Hepatocyte (in vitro differentiated cells): ENCODE data around the gene NRSN2. TPM values are rescaled to one million over a fixed set of nuclear protein-coding genes. Genes with fewer than 3 reads are reported as not detected.
"Not testable (repeated sequence)": the region's sequence is repeated elsewhere in the genome, so short reads cannot be mapped to it uniquely, and the experiment has no call there.

Experiments used
- DNase-seq: peaks from one replicate; pipeline ENCODE4 v3.0.0-alpha.2; 2016; ENCODE audit warnings: low spot score
- H2AFZ ChIP-seq: fragments of 200-600 bp; sonication (generic); 2 replicates; pipeline ENCODE4 v1.6.0; 2016; ENCODE audit warnings: antibody characterized with exemption, mild to moderate bottlenecking
- H3K27ac ChIP-seq: fragments of 200-600 bp; sonication (generic); 2 replicates; pipeline ENCODE4 v1.5.1; 2016; ENCODE audit warnings: mild to moderate bottlenecking
- H3K27me3 ChIP-seq: fragments of 200-600 bp; sonication (generic); 2 replicates; pipeline ENCODE4 v1.6.1; 2016
- H3K36me3 ChIP-seq: fragments of 200-600 bp; sonication (generic); replicated peaks from 2 replicates; pipeline ENCODE4 v1.5.1; 2016; ENCODE audit warnings: low read depth; ENCODE audit not compliant: insufficient read depth
- H3K4me1 ChIP-seq: fragments of 200-600 bp; sonication (generic); 2 replicates; pipeline ENCODE4 v1.5.1; 2016; ENCODE audit warnings: mild to moderate bottlenecking, moderate library complexity; ENCODE audit not compliant: insufficient read depth
- H3K4me2 ChIP-seq: fragments of 200-600 bp; sonication (generic); 2 replicates; pipeline ENCODE4 v1.6.0; 2016
- H3K4me3 ChIP-seq: fragments of 200-600 bp; sonication (generic); 2 replicates; pipeline ENCODE4 v1.5.1; 2016; ENCODE audit warnings: mild to moderate bottlenecking
- H3K79me2 ChIP-seq: fragments of 200-600 bp; sonication (generic); 2 replicates; pipeline ENCODE4 v1.6.0; 2017; ENCODE audit warnings: mild to moderate bottlenecking
- H3K9me2 ChIP-seq: fragments of 200-600 bp; sonication (generic); replicated peaks from 2 replicates; pipeline ENCODE4 v1.6.0; 2017; ENCODE audit warnings: mild to moderate bottlenecking; ENCODE audit not compliant: insufficient read depth
- H3K9me3 ChIP-seq: fragments of 200-600 bp; sonication (generic); 2 replicates; pipeline ENCODE4 v1.5.1; 2016; ENCODE audit warnings: low read depth, mild to moderate bottlenecking
- H4K20me1 ChIP-seq: fragments of 200-600 bp; sonication (generic); 2 replicates; pipeline ENCODE4 v1.6.0; 2016; ENCODE audit warnings: mild to moderate bottlenecking; ENCODE audit not compliant: insufficient read depth, poor library complexity, severe bottlenecking
- EZH2 ChIP-seq: fragments of 200-600 bp; sonication (generic); IDR thresholded peaks from 2 replicates; pipeline ENCODE4 v1.6.1; 2016; ENCODE audit warnings: antibody characterized with exemption, mild to moderate bottlenecking, borderline replicate concordance
- EZH2phosphoT487 ChIP-seq: fragments of 200-600 bp; sonication (generic); IDR thresholded peaks from one replicate; pipeline ENCODE4 v1.6.1; 2018; ENCODE audit warnings: antibody characterized with exemption, mild to moderate bottlenecking, low read depth, moderate library complexity; ENCODE audit not compliant: unreplicated experiment, severe bottlenecking
- WGBS: methylation state at CpG from one replicate; pipeline ENCODE4 v1.1.6; 2016; ENCODE audit warnings: low lambda C conversion rate; ENCODE audit errors: missing lambda C conversion rate; 5-methylcytosine and 5-hydroxymethylcytosine counted together
- polyA plus RNA-seq: library from polyadenylated mRNA; unstranded; fragments of >200 nt; fragmentation: Nextera tagmentation; extraction: Ambion mirVana; gene quantifications from 2 replicates; pipeline ENCODE4 v1.2.1, GENCODE V29; 2016
- total RNA-seq: library from RNA; depleted of rRNA; stranded (reverse); fragments of >200 nt; gene quantifications from 2 replicates; pipeline ENCODE4 v1.2.3, GENCODE V29; 2014
- TF ChIP-seq, protein P1 (sequence below): fragments of 200-600 bp; sonication (generic); IDR thresholded peaks from 2 replicates; pipeline ENCODE4 v1.5.1; 2016; ENCODE audit warnings: antibody characterized with exemption, mild to moderate bottlenecking; ENCODE audit not compliant: poor library complexity

Gene NRSN2
- total and polyA plus RNA-seq, 2 experiments from 2014 or later, result 29.8 to 68.1 TPM

DNA sequence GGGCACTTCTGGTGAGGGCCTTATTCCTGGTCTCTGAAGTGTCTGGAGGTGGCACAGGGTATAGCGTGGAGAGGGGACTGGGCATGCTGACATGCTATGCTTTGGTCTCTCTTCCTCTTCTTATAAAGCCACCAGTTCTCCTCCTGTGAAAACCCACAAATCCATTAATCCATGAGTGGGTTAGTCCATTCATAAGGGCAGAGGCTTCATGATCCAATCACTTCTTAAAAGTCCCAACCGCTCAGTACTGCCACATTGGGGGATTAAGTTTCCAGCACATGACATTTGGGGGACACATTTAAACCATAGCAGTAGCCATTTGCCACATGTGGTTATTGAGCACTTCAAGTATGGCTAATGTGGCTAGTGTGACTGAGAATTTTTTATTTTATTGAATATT lies 29.8 kb downstream of the NRSN2 start:
- H3K36me3 ChIP-seq, result no peaks in the 10 kb centered on the region
- TF ChIP-seq, protein P1, sequence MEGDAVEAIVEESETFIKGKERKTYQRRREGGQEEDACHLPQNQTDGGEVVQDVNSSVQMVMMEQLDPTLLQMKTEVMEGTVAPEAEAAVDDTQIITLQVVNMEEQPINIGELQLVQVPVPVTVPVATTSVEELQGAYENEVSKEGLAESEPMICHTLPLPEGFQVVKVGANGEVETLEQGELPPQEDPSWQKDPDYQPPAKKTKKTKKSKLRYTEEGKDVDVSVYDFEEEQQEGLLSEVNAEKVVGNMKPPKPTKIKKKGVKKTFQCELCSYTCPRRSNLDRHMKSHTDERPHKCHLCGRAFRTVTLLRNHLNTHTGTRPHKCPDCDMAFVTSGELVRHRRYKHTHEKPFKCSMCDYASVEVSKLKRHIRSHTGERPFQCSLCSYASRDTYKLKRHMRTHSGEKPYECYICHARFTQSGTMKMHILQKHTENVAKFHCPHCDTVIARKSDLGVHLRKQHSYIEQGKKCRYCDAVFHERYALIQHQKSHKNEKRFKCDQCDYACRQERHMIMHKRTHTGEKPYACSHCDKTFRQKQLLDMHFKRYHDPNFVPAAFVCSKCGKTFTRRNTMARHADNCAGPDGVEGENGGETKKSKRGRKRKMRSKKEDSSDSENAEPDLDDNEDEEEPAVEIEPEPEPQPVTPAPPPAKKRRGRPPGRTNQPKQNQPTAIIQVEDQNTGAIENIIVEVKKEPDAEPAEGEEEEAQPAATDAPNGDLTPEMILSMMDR, result no peak
- TF ChIP-seq EZH2, result no peak
- TF ChIP-seq EZH2phosphoT487, result no peak

GRCh38 chr20:377578-377977 lies 30.7 kb downstream of the NRSN2 start:
- H3K79me2 ChIP-seq, H3K4me3 ChIP-seq: not testable (repeated sequence)
- 90% methylated on average over 12 of the region's 12 CpGs for WGBS

More for the DNA sequence above, 29.8 kb downstream of the NRSN2 start:
- H3K27ac ChIP-seq, result no peak overlapping the region
- H3K4me2 ChIP-seq, result no peak overlapping the region
- WGBS, result 71% methylated on average over 2 of the region's 2 CpGs
- no peak for DNase-seq
- H3K9me3 ChIP-seq, result no peaks in the 10 kb centered on the region
- H3K9me2 ChIP-seq, result no peaks in the 10 kb centered on the region
- H3K4me1 ChIP-seq, result peaks cover 16% of the 10 kb centered on the region
- H3K27me3 ChIP-seq, result no peaks in the 10 kb centered on the region
- H3K79me2 ChIP-seq, result peaks cover 5% of the 10 kb centered on the region
- H2AFZ ChIP-seq, result no peak overlapping the region
- no peak overlapping the region for H3K4me3 ChIP-seq
- H4K20me1 ChIP-seq, result no peaks in the 10 kb centered on the region

GRCh38 chr20:378961-379336 lies 32.0 kb downstream of the NRSN2 start:
- H3K27me3 ChIP-seq, result no peaks in the 10 kb centered on the region
- H3K4me3 ChIP-seq, result no peak overlapping the region
- no peak overlapping the region for H3K4me2 ChIP-seq
- DNase-seq, result no peak
- peaks cover 7% of the 10 kb centered on the region for H3K4me1 ChIP-seq
- peaks cover 22% of the 10 kb centered on the region for H3K79me2 ChIP-seq
- no peaks in the 10 kb centered on the region for H3K36me3 ChIP-seq
- peaks cover 13% of the 10 kb centered on the region for H4K20me1 ChIP-seq
- H3K27ac ChIP-seq, result no peak overlapping the region
- no peaks in the 10 kb centered on the region for H3K9me2 ChIP-seq
- 82% methylated on average over 5 of the region's 5 CpGs for WGBS
- no peak overlapping the region for H2AFZ ChIP-seq
- TF ChIP-seq EZH2, result no peak
- TF ChIP-seq, protein P1, result no peak
- TF ChIP-seq EZH2phosphoT487, result no peak
- H3K9me3 ChIP-seq, result no peaks in the 10 kb centered on the region

More at GRCh38 chr20:377578-377977, 30.7 kb downstream of the NRSN2 start:
- not testable (repeated sequence) for H3K4me2 ChIP-seq, H3K36me3 ChIP-seq, H3K27ac ChIP-seq, H2AFZ ChIP-seq, H3K9me2 ChIP-seq, H3K9me3 ChIP-seq, H4K20me1 ChIP-seq, DNase-seq, H3K27me3 ChIP-seq
- peaks cover 14% of the 10 kb centered on the region for H3K4me1 ChIP-seq

- no peaks in the 10 kb centered on the region for H3K9me3 ChIP-seq
- H3K4me3 ChIP-seq, result peak overlapping the region; percentile 92
- H3K9me2 ChIP-seq, result no peaks in the 10 kb centered on the region
- H4K20me1 ChIP-seq, result peaks cover 13% of the 10 kb centered on the region
- peak; percentile 88 for DNase-seq
- no peaks in the 10 kb centered on the region for H3K27me3 ChIP-seq
- H3K79me2 ChIP-seq, result peaks cover 39% of the 10 kb centered on the region
- 2% methylated on average over 60 of the region's 93 CpGs for WGBS
- peak overlapping the region; percentile 40 for H2AFZ ChIP-seq
- peaks cover 7% of the 10 kb centered on the region for H3K4me1 ChIP-seq
- peak overlapping the region; percentile 96 for H3K27ac ChIP-seq
- no peaks in the 10 kb centered on the region for H3K36me3 ChIP-seq
- no peak for TF ChIP-seq EZH2
- H3K4me2 ChIP-seq, result peak overlapping the region; percentile 94
Observed at GRCh38 chr20:380763-381580, 34.1 kb downstream of the NRSN2 start.
